ENCODE data around the gene HSF5. TPM values are rescaled to one million over a fixed set of nuclear protein-coding genes. Genes with fewer than 3 reads are reported as not detected.
"Not testable (repeated sequence)": the region's sequence is repeated elsewhere in the genome, so short reads cannot be mapped to it uniquely, and the experiment has no call there.

The HSF5 gene
- total RNA-seq, 1 experiment from 2014 or later = not detected

DNA sequence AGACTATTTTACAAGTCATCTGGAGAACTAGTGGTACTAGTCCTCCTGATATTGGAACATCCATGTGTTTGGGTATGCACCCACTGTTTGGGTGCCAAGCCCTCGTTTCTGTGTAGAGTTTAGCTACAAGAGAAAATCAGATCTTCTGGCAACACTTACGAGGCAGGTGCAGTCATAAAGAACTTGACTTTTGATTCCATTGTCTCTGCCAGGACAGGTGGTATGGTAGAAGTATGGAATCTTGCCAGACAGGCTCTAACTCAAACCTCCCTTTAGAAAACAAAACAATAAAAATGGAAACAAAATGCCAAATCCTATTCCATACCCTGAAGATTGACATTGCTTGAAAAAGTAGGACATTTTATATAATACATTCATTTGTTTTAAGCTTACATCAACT, 86.9 kb downstream of the HSF5 start:
- H3K4me3 ChIP-seq (ENCODE audit: insufficient read depth, low read depth, low read length) = no peak overlapping the region
- no peaks in the 10 kb centered on the region for H3K36me3 ChIP-seq (replicated peaks; ENCODE audit: control insufficient read depth, insufficient read depth, low read length)
- peaks cover 41% of the 10 kb centered on the region for H3K27me3 ChIP-seq (ENCODE audit: control insufficient read depth, insufficient read depth, low read length)
- DNase-seq = no peak

DNA sequence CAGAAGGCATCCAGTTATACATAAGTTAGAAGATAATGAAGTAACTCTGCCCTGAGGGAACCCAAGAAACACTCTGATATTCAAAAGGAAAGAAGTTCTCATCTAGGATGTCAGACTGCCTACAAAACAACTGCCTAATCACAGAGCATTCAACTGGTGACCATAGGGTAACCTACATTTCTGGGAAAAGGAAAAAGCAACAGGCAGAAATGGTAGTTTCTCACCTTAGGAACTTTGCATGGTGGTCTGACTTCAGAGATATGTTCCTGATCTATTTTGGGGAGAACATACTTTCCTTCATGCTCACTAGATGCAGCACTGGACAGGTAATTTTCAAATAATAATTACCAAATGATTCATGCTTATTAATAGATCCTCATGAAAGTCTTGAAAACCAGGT, 87.4 kb downstream of the HSF5 start:
- DNase-seq = no peak
- Histone ChIP-seq H3K27me3 (ENCODE audit: control insufficient read depth, insufficient read depth, low read length) (peaks cover 41% of the 10 kb centered on the region), H3K4me3 (ENCODE audit: insufficient read depth, low read depth, low read length) (no peak overlapping the region), H3K36me3 (replicated peaks; ENCODE audit: control insufficient read depth, insufficient read depth, low read length) (no peaks in the 10 kb centered on the region)

- Histone ChIP-seq H3K27me3 (ENCODE audit: control insufficient read depth, insufficient read depth, low read length) (peaks cover 41% of the 10 kb centered on the region), H3K36me3 (replicated peaks; ENCODE audit: control insufficient read depth, insufficient read depth, low read length) (no peaks in the 10 kb centered on the region), H3K4me3 (ENCODE audit: insufficient read depth, low read depth, low read length) (no peak overlapping the region)
- DNase-seq = no peak
These were observed 88.2 kb downstream of the HSF5 start for GRCh38 chr17:58399974-58400373.

DNA sequence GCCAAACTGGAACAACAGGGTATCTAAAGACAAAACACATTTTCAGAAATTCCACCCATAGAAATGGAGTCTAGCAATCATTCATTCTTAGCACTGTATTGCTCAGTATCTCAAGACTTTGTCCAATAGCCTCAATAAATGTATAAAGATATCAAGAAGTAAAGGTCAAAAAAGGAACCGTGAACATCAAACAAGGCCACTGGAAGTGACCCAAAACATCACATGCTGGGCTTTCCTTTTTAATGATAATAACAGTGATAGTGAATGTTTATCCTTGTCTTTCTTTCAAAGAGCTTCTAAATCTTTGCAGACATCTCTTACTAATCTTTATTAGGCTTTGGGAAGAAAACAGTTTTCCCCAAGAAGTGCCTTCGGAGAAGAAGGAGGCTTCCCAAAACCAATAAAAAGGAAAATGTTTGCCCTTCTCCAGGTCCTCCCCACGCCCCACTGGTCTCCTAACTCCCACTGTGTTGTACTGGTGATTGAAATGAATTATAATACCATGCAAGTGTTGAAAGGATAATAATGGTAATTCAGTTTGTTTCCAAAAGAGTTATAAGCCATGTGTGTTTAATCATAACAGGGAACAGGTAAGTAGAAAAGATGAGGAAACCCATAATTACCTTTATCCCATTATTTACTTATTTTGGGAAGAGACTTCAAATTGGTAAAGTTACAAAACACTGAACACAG, 89.5 kb downstream of the HSF5 start:
- Histone ChIP-seq H3K4me3 (ENCODE audit: insufficient read depth, low read depth, low read length) (no peak overlapping the region), H3K27me3 (ENCODE audit: control insufficient read depth, insufficient read depth, low read length) (peaks cover 35% of the 10 kb centered on the region), H3K36me3 (replicated peaks; ENCODE audit: control insufficient read depth, insufficient read depth, low read length) (no peaks in the 10 kb centered on the region)
- DNase-seq = no peak

DNA sequence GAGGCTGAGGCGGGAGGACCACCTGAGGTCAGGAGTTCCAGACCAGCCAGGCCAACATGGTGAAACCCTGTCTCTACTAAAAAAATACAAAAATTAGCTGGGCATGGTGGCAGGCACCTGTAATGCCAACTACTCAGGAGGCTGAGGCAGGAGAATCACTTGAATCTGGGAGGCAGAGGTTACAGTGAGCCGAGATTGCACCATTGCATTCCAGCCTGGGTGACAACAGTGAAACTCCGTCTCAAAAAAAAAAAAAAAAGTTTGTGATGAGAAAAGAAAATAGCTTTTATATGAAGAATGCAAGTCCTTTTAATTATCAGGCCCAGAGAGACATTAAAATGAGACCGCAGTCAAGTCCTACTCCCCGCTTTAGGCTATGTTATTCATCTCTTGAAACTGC, 90.8 kb downstream of the HSF5 start:
- peaks cover 34% of the 10 kb centered on the region for H3K27me3 ChIP-seq (ENCODE audit: control insufficient read depth, insufficient read depth, low read length)
- DNase-seq; H3K36me3 ChIP-seq (replicated peaks; ENCODE audit: control insufficient read depth, insufficient read depth, low read length); H3K4me3 ChIP-seq (ENCODE audit: insufficient read depth, low read depth, low read length): not testable (repeated sequence)

GRCh38 chr17:58396173-58396572, 92.0 kb downstream of the HSF5 start:
- Histone ChIP-seq H3K4me3 (ENCODE audit: insufficient read depth, low read depth, low read length) (no peak overlapping the region), H3K36me3 (replicated peaks; ENCODE audit: control insufficient read depth, insufficient read depth, low read length) (no peaks in the 10 kb centered on the region), H3K27me3 (ENCODE audit: control insufficient read depth, insufficient read depth, low read length) (peaks cover 24% of the 10 kb centered on the region)
- no peak for DNase-seq

GRCh38 chr17:58394534-58395223, 93.5 kb downstream of the HSF5 start:
- DNase-seq = no peak
- peaks cover 14% of the 10 kb centered on the region; the same call in 1 of the 2 replicates for H3K27me3 ChIP-seq (ENCODE audit: control insufficient read depth, insufficient read depth, low read length)
- no peaks in the 10 kb centered on the region for H3K36me3 ChIP-seq (replicated peaks; ENCODE audit: control insufficient read depth, insufficient read depth, low read length)
- no peak overlapping the region for H3K4me3 ChIP-seq (ENCODE audit: insufficient read depth, low read depth, low read length)

- Histone ChIP-seq H3K36me3 (replicated peaks; ENCODE audit: control insufficient read depth, insufficient read depth, low read length) (no peaks in the 10 kb centered on the region), H3K27me3 (ENCODE audit: control insufficient read depth, insufficient read depth, low read length) (no peaks in the 10 kb centered on the region), H3K4me3 (ENCODE audit: insufficient read depth, low read depth, low read length) (no peak overlapping the region)
- DNase-seq = no peak
These were observed 96.8 kb downstream of the HSF5 start for GRCh38 chr17:58391302-58391984.

DNA sequence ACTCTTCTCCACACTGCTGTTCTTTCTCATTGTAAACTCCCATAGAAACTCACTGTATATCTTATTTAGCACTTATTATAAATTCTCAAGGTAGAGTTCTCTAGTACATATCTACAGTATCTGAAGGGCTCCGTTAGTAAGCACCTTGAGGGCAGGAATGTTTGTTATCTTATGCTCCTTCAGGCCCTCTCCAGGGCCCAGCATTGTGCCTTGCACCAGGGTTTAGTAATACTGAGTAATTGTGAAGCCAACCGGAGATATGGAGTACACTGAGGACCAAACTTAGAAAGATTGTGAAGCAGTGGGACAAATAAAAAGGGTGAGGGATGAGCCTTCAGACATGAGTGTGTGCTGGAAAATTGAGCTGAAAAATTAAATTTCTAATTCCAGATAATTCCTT, 97.3 kb downstream of the HSF5 start:
- H3K27me3 ChIP-seq (ENCODE audit: control insufficient read depth, insufficient read depth, low read length) = no peaks in the 10 kb centered on the region
- H3K4me3 ChIP-seq (ENCODE audit: insufficient read depth, low read depth, low read length) = no peak overlapping the region
- H3K36me3 ChIP-seq (replicated peaks; ENCODE audit: control insufficient read depth, insufficient read depth, low read length) = no peaks in the 10 kb centered on the region
- no peak for DNase-seq

DNA sequence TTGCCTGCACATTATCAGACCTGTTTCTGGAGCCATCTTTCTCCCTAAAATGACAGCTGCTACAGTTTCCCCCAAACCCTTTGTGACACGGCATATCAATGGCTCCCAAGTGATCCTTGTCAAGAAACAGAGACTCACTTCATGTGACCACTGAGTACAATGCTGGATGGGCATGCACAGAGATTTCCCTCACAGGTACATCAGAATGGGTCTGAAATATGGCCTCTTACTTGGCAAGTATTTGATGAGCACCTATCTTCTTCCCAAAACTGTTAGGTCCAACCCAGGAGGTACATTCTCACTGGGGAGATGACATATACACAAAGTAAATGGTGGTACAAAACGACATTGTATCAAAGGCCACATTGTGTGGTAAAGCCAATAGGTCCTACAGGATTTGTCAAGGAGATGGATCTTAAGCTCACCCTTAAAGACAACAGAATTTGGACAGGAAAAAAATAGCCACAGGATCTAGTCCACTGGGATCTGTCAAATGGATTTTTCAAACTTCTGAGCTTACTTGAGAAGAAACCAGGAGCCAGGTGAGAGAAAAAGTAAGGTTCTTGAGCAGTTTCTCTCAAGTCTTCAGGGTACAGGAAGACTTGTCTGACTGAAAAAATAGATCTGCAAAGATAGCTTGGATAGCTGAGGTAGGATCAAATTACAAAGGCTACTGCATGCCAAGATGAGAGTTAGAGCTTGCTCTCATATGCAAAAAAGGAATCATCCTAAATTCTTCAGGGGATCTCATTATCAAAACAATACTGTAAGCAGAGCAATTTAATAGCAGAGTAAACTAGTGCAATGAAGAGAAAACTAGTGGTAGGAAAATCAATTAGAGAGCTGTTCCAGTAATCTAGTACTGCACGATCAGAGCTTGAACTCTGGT, 99.7 kb downstream of the HSF5 start:
- Histone ChIP-seq H3K36me3 (replicated peaks; ENCODE audit: control insufficient read depth, insufficient read depth, low read length) (no peaks in the 10 kb centered on the region), H3K4me3 (ENCODE audit: insufficient read depth, low read depth, low read length) (no peak overlapping the region), H3K27me3 (ENCODE audit: control insufficient read depth, insufficient read depth, low read length) (no peaks in the 10 kb centered on the region)
- DNase-seq = peak; percentile 33

- no peak overlapping the region for H3K4me3 ChIP-seq (ENCODE audit: insufficient read depth, low read depth, low read length)
- no peaks in the 10 kb centered on the region for H3K36me3 ChIP-seq (replicated peaks; ENCODE audit: control insufficient read depth, insufficient read depth, low read length)
- no peaks in the 10 kb centered on the region for H3K27me3 ChIP-seq (ENCODE audit: control insufficient read depth, insufficient read depth, low read length)
- no peak for DNase-seq
These were observed 100.4 kb downstream of the HSF5 start for GRCh38 chr17:58387834-58388233.

DNA sequence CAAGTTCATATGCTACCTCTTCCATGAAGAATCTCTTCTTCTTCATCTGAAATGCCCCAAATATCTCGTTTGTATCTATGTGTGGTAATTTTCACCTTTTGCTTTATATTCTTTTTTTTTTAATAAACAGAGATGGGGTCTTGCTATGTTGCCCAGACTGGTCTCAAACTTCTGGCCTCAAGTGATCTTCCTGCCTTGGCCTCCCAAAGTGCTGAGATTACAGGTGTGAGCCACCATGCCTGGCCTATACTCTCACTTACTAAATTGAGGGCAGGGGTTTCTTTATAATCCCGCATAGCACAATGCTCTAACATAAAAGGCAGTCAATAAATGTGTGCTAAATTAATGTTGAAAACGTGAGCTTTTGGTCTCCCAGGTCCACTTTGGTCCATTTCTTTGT, 101.5 kb downstream of the HSF5 start:
- no peaks in the 10 kb centered on the region for H3K36me3 ChIP-seq (replicated peaks; ENCODE audit: control insufficient read depth, insufficient read depth, low read length)
- no peak for DNase-seq
- H3K27me3 ChIP-seq (ENCODE audit: control insufficient read depth, insufficient read depth, low read length) = no peaks in the 10 kb centered on the region
- H3K4me3 ChIP-seq (ENCODE audit: insufficient read depth, low read depth, low read length) = no peak overlapping the region

- no peak overlapping the region for H3K4me3 ChIP-seq (ENCODE audit: insufficient read depth, low read depth, low read length)
- no peak for DNase-seq
- no peaks in the 10 kb centered on the region for H3K36me3 ChIP-seq (replicated peaks; ENCODE audit: control insufficient read depth, insufficient read depth, low read length)
- no peaks in the 10 kb centered on the region for H3K27me3 ChIP-seq (ENCODE audit: control insufficient read depth, insufficient read depth, low read length)
These were observed 102.8 kb downstream of the HSF5 start for GRCh38 chr17:58385359-58385899.

DNA sequence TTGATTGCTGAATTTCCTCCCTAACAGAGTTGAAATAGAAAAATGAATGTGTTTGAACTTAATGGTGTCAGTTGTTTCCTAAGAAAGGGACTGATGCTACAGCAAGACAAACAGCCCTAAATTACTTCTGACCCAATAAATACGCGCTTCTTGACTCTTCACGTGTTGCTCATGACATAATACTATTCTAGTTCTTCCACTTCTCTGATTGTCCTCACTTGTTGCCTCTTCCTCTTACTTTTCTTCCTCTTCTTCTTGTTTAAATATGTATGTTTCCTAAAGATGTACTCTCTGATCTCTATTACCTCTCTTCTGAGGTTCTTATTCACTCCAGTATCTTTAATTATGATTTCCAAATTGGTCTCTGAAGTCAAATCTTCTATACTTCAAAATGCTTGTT, 103.3 kb downstream of the HSF5 start:
- Histone ChIP-seq H3K4me3 (ENCODE audit: insufficient read depth, low read depth, low read length) (no peak overlapping the region), H3K36me3 (replicated peaks; ENCODE audit: control insufficient read depth, insufficient read depth, low read length) (no peaks in the 10 kb centered on the region), H3K27me3 (ENCODE audit: control insufficient read depth, insufficient read depth, low read length) (no peaks in the 10 kb centered on the region)
- DNase-seq = no peak

Data from H7 (cell line).